ENCODE data around the gene CNOT10.

CNOT10 gene

GRCh38 chr3:32743934-32744333 lies 58.9 kb downstream of the CNOT10 start:
- no peak for DNase-seq (ENCODE audit: extremely low spot score)
- CTCF ChIA-PET: no interaction called here
- POLR2A ChIA-PET: no interaction called here
- no peak for TF ChIP-seq CTCF (IDR thresholded peaks at IDR 0.05; ENCODE audit: control extremely low read depth, extremely low read depth, low read depth, missing control alignments)

- TF ChIP-seq CTCF (IDR thresholded peaks at IDR 0.05; ENCODE audit: control extremely low read depth, extremely low read depth, low read depth, missing control alignments): no peak
- CTCF ChIA-PET: interaction anchor here (0.8 to 1.1 kb wide), 2 partner anchors 17 to 19 kb away, joined by 3 to 4 read pairs; no protein-coding TSS in a partner anchor
- no peak for DNase-seq (ENCODE audit: extremely low spot score)
- POLR2A ChIA-PET: no interaction called here
Observed at GRCh38 chr3:32751377-32751776, 66.4 kb downstream of the CNOT10 start.

- ChIA-PET CTCF (interaction anchor here (0.8 kb wide), 1 partner anchor 19 kb away, joined by 3 read pairs; no protein-coding TSS in a partner anchor), POLR2A (no interaction called here)
- no peak for DNase-seq (ENCODE audit: extremely low spot score)
- no peak for TF ChIP-seq CTCF (IDR thresholded peaks at IDR 0.05; ENCODE audit: control extremely low read depth, extremely low read depth, low read depth, missing control alignments)
Observed at GRCh38 chr3:32755761-32756160, 70.8 kb downstream of the CNOT10 start.

GRCh38 chr3:32757618-32758374 lies 72.8 kb downstream of the CNOT10 start:
- CTCF ChIA-PET: interaction anchor here (1.5 to 1.9 kb wide), 2 partner anchors 10 to 11 kb away, joined by 3 to 4 read pairs; no protein-coding TSS in a partner anchor
- POLR2A ChIA-PET: no interaction called here
- no peak for DNase-seq (ENCODE audit: extremely low spot score)
- TF ChIP-seq CTCF (IDR thresholded peaks at IDR 0.05; ENCODE audit: control extremely low read depth, extremely low read depth, low read depth, missing control alignments): no peak

GRCh38 chr3:32758375-32758753 lies 73.4 kb downstream of the CNOT10 start:
- POLR2A ChIA-PET: no interaction called here
- CTCF ChIA-PET: interaction anchor here (0.8 to 1.9 kb wide), 3 partner anchors 10 to 30 kb away, joined by 3 to 5 read pairs (median 4); no protein-coding TSS in a partner anchor
- no peak for DNase-seq (ENCODE audit: extremely low spot score)
- TF ChIP-seq CTCF (IDR thresholded peaks at IDR 0.05; ENCODE audit: control extremely low read depth, extremely low read depth, low read depth, missing control alignments): no peak

- POLR2A ChIA-PET: no interaction called here
- DNase-seq (ENCODE audit: extremely low spot score): no peak
- CTCF ChIA-PET: interaction anchor here (0.8 to 1.9 kb wide), 3 partner anchors 9 to 29 kb away, joined by 3 to 5 read pairs (median 4); no protein-coding TSS in a partner anchor
- TF ChIP-seq CTCF (IDR thresholded peaks at IDR 0.05; ENCODE audit: control extremely low read depth, extremely low read depth, low read depth, missing control alignments): no peak
Observed at GRCh38 chr3:32759342-32759741, 74.4 kb downstream of the CNOT10 start.
